ENCODE measurements around the gene SATL1. TPM values are rescaled to one million over a fixed set of nuclear protein-coding genes. Genes with fewer than 3 reads are reported as not detected.

The SATL1 gene, protein sequence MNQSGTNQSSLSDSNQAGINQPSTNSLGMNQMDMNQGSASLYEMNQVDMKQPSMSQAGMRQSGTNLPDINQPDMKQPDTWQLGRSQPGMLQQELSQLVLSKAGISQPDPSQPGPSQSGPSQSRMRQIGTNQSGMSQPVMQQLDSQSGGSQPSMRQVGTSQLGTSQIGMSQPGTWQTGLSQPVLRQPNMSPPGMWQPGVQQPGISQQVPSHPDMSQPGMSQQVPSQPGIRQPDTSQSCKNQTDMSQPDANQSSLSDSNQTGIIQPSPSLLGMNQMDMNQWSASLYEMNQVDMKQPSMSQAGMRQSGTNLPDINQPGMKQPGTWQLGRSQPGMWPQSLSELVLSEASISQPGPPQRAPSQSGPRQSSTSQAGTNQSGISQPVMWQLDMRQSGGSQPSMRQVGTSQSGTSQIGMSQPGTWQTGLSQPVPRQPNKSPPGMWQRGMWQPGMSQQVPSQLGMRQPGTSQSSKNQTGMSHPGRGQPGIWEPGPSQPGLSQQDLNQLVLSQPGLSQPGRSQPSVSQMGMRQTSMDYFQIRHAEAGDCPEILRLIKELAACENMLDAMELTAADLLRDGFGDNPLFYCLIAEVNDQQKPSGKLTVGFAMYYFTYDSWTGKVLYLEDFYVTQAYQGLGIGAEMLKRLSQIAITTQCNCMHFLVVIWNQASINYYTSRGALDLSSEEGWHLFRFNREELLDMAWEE
- total RNA-seq, result not detected in 2 replicates

DNA sequence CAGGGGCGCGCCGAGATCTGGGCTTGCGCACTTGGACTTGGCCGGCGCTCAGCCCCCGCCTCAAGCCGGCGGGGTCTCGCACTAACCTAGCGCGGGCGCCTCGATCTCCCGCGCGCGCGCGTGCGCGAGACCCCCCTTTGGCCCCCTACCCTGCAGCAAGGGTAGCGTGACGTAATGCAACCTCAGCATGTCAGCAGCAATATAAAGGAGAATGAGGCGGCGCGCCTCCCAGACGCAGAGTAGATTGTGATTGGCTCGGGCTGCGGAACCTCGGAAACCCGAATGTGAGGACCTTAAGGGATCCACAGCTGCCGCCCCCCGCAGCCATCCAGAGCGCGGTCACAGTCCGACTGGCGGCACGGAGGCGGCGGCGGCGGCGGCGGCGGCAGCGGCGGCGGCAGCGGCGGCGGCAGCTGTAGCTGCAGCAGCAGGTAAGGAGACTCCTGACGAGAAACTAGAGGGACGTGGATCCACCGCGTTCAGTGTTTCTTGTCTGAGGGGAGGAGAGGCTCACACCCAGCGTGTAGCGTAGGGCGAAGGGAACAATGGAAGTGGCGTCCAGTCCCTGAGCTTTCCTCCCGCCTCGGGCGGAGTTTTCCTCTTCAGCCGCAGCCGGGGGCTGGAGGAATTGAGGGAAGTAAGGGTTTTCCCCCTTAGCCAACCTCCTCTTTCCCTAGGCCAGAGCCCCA lies at the start of gene SATL1, which contains the start of gene ZNF711:
Gene SATL1, minus strand, starts transcription at position 19 of the 689 bp plus-strand sequence. CDS start 134,811 bp downstream, outside the sequence.
Gene ZNF711, plus strand, starts transcription at position 231 of the 689 bp plus-strand sequence. CDS start 3,582 bp downstream, outside the sequence.

Other genes with a start within 250 kb of the SATL1 start
- gene APOOL, start 239.9 kb downstream of the SATL1 start, total RNA-seq, result 9.8 and 14.0 TPM in 2 replicates
- under 0.01 and 0.29 TPM in 2 replicates for gene ZNF711, start 212 bp upstream of the SATL1 start, total RNA-seq
- gene POF1B, start 135.9 kb upstream of the SATL1 start, total RNA-seq, result not detected in 2 replicates

Measured in smooth muscle cell of trachea (primary cell).